Ureter (tissue), 1 donor: Measurements from ENCODE around the gene KCNH2. TPM values are rescaled to one million over a fixed set of nuclear protein-coding genes. Genes with fewer than 3 reads are reported as not detected.
A peak's percentile ranks its signal among the peaks of the same experiment; 100 is the strongest.

ENCODE experiments used
- DNase-seq: peaks from one replicate; pipeline ENCODE4 v3.0.0-alpha.2; 2020; ENCODE audit warnings: low spot score
- total RNA-seq: library from RNA; stranded (reverse); gene quantifications from one replicate; pipeline ENCODE4 v1.2.4, GENCODE V29; 2023
- donor health status: DM: yes; HTN: yes; CAD: no.

The KCNH2 gene
- total RNA-seq, 1 donor from 2014 or later: 17.7 TPM

- no peak for DNase-seq
Measured at GRCh38 chr7:150996376-150997074, 18.4 kb upstream of the KCNH2 start.

DNA sequence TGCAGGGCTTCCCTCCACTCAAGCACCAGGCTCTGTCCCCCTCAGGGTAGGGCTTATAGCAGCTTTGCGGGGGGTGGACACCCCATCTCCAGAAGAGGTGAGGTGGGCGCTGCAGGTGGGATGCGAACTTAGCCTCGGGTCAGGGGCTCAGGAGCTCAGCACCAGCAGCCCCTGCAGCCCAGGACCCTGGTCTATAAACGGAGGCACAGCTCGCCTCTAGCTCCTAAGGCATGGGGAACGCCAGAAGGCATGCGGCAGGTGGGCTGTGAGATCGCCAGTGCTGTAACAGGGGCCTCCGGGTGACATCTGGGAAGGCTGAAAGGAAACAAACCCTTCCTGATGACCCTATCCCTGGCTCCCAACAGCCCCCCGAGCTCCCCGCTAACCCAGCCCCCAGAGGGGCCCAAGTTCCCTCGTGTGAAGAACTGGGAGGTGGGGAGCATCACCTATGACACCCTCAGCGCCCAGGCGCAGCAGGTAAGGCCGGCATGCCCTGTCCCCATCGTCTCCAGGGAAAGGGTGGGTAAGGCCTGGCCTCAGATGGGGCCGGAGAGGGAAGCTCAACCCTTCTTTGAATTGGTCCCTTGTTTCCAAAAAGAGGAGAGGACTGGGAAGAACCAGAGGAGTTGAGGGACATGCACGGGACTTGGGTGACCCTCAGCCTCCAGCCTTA lies 16.9 kb upstream of the KCNH2 start:
- DNase-seq: no peak

DNA sequence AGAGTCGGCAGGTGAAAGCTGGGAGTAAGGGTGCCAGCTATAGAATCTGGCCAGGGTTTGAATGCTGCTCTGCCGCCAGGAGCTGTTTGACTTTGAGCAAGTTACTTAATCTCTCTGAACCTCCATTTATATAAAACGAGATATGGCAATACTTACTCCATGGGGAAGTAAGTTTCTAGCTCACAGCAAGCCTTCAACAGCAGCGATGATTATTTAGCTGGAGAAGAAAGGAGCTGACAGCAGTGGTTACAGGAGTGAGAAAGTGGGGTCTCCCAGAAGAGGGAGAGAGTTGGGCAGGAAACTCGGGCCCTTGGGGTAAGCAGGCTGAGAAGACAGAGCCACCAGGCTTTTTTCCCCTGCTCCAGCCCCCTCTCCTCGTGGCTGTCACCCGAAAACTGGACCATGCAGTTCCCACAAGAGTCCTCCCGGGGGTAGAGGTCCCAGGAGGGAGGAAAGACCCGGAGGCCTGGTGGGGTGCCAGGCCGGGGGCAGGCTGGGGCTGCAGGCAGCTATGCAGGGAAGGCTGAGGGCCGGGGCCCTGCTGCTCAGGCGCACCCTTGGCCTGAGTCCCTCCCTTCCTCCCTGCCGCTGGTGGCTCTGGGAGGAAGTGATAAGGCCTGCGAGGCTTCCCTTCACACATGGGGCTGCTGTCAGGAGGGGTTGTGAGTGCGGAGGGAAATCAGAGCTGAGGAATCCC lies 16.2 kb upstream of the KCNH2 start:
- no peak for DNase-seq

DNA sequence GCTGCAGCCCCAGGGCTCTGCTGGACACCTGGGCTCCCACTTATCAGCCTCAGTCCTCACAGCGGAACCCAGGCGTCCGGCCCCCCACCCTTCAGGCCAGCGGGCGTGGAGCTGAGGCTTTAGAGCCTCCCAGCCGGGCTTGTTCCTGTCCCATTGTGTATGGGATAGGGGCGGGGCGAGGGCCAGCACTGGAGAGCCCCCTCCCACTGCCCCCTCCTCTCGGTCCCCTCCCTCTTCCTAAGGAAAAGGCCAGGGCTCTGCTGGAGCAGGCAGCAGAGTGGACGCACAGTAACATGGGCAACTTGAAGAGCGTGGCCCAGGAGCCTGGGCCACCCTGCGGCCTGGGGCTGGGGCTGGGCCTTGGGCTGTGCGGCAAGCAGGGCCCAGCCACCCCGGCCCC lies 15.4 kb upstream of the KCNH2 start:
- DNase-seq: no peak

GRCh38 chr7:150992833-150993302 lies 14.7 kb upstream of the KCNH2 start:
- no peak for DNase-seq

DNA sequence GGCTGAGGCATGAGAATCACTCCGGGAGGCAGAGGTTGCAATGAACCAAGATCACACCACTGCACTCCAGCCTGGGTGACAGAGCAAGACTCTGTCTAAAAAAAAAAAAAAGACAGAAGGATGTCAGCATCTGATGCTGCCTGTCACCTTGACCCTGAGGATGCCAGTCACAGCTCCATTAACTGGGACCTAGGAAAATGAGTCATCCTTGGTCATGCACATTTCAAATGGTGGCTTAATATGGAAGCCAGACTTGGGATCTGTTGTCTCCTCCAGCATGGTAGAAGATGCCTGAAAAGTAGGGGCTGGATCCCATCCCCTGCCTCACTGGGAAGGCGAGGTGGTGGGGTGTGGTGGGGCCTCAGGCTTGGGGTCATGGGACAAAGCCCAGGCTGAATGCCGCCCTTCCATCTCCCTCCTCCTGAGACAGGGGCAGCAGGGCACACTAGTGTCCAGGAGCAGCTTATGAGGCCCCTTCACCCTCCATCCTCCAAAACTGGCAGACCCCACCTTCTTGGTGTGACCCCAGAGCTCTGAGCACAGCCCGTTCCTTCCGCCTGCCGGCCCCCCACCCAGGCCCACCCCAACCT lies 14.0 kb upstream of the KCNH2 start:
- DNase-seq: no peak

DNA sequence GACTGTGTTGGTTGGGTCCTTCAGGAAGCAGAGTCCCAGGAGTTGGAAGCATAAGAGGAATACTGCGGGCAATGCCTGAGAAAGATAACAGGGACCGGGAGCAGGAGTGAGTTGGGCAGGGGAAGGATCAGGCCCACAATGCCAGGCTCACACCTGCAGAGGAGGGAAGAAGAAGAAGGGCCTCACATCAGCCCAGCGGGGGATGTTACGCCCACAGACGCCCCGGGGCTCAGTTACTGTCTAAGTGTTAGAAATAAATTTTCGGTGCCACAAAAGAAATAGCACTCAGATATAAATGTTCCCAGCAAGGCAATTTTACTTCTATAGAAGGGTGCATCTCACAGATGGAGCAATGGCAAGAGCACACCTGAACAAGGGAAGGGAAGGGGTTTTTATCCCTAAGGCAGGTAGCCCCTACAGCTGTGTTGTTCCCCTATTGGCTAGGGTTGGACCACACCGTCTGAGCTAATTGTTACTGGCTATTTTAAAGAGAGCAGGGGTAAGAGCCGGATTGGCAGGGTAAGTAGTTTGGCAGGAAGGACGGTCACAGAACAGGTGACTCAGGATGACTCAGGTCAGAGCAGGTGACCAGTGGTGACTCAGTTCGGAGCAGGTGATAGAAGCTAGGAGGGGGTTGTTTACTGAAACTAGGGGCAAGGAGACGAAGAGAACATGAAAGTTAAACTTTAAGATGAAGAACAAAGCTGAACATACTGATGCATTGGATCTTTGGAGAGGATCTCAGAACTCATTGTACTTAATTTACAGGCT lies 12.5 kb upstream of the KCNH2 start, which contains the start of gene NOS3:
Gene NOS3, plus strand, starts transcription at position 602 of the 771 bp plus-strand sequence. CDS start 2,787 bp downstream, outside the sequence.
- DNase-seq: no peak

- DNase-seq: no peak
Measured at GRCh38 chr7:150989456-150989855, 11.3 kb upstream of the KCNH2 start.

- DNase-seq: no peak
Measured at GRCh38 chr7:150988230-150989226, 10.4 kb upstream of the KCNH2 start.

DNA sequence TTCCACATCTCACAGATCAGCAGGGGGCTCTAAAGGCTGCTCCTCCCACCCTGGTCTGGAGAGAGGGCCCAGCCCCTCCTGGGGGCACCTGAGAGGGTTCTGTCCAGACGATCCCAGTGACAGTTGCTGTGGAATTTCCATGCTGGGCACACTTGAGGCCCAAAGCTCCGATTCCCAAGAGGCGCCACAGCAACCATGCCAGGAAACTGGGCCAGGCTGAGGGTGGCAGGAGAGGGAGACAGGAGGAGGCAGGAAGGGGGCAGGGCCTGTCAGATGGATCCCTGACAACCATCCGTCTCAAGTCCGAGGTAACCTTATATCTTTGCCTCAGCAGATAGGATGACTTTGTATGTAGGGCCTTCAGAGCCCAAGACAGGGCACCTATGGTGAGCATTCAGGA lies 8.4 kb upstream of the KCNH2 start:
- no peak for DNase-seq

GRCh38 chr7:150986099-150986512 lies 8.0 kb upstream of the KCNH2 start:
- no peak for DNase-seq

- no peak for DNase-seq
Measured at GRCh38 chr7:150983893-150984368, 5.8 kb upstream of the KCNH2 start.

- no peak for DNase-seq
Measured at GRCh38 chr7:150982351-150982750, 4.2 kb upstream of the KCNH2 start.

DNA sequence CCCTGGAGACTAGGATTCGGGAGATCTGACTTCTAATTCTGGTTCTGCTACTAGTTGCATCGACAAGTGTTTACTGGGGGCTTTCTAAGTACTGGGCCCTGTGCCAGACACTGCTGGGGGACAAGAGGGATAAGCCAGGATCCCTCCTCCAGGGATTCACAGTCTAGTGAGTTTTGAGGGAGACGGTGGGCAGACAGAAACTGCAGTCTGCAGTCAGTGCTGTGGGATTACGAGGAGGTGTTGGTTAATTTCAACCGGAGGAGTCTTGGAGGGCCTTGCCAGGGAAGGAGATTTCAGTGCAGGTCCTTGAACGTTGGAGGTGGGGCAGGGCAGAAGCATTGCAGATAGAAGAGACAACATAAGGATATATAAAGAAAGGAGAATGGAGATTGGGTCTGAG lies 3.5 kb upstream of the KCNH2 start:
- no peak for DNase-seq

DNA sequence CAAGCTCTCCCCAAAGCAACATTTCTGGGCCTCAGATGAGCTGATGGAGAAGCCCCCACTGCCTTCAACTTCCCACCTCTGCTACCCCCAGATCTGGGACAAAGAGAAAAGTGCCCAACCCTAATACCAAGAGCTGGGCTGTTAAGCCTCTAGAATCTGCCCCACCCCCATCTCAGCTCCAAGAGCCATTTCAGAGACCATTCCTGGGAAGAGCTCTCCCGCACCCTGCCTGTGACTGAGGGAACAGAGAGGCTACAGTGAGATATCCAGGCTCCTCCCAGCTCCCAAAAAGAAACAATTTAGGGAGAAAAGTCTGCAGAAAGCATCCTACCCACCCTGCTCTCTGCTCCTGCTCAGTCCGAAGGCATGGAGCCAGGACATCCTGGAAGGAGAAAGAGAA lies 2.5 kb upstream of the KCNH2 start:
- DNase-seq: no peak

DNA sequence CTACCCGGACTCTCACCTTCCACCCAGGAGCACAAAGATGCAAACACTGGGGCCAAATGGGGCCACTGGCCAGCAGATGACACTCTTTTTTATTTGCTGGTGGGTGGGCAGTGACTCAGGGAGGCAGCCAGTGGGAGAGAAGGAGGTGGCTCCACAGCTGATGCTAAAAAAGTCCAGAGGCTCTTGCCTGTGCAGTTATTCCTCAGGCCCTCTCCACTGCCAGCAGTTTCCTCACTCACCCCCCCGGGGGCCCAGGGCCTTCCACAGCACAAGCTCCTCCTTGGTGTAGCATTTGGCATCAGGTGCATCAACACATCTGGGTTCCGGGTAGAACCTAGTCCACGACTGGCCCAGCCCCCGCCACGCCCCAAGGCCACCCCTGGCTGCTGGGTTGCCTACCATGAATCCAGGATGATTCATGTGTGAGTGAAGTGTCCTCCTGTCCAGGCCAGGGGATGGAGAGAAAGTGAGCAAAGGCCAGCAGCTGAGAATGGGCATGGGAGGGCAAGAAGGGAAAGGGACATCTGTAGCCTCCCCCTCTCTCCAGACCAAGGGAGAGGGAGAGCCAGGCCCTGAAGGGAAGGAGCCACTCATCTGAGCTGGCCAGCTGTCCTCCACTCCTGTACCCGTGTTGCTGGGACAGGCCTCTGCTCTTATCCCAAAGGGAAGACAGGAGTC lies 1.7 kb upstream of the KCNH2 start:
- DNase-seq: peak; percentile 81

- DNase-seq: no peak
Measured at GRCh38 chr7:150977382-150978125, 567 bp downstream of the KCNH2 start.

DNA sequence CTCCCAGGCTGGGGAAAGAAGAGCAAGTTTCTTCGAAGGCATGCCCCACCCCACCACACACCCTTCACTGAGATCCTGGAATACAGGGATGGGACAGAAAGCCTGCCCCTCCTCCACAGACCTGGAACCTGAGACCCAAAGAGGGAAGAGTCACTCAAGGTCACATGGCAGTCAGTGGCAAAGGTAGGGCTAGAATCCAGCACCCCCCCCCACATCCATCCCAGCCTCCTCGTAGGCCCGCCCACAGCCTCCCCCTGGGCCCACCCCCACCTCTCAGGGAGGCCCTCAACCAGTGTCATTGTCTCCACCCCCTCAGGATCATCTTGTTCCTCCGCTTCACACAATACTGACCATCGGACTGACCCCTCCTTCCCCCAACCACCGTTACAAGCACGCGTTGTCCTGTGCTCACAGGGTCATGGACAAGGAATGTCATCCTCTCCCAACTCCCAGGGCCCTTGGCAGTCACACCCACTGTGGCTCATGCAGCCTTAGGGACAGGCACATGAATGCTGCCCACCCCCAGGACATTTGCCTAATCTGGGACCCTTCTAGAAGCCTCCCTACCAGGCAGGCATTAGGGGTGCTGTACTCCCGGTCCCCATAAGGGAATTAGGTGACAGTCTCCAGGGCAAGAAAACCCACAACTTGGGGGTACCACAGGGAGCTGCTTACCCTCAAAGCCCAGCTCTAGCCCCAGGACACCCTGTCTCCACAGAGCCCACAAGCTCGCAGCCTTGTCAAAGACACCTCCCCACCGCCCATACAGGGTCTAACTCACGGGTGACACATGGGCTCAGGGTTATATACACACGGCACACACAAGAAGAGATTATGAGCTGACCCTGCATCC lies 1.4 kb downstream of the KCNH2 start:
- DNase-seq: peak; percentile 79
